GM12878 (cell line): ENCODE data around the gene SLC15A5. TPM values are rescaled to one million over a fixed set of nuclear protein-coding genes. Genes with fewer than 3 reads are reported as not detected.

Source experiments
- ATAC-seq: fragments of 200-7000 bp; cut with Tn5 transposase; 3 replicates; pipeline ENCODE4 v1.9.1; 2020; ENCODE audit warnings: mild to moderate bottlenecking, moderate library complexity
- BruUV-seq: library from RNA; stranded (reverse); fragments of 400-500 nt; replicated peaks from 2 replicates; lab custom pipeline; 2021; lab: Mats Ljungman, UMichigan
- CTCF ChIA-PET: fragments of 300-600 bp; sonication (Branson Sonifier 250); formaldehyde crosslinking; extraction: SDS; loops from one replicate; lab custom pipeline; 2021; ENCODE audit warnings: inconsistent platforms; lab: Yijun Ruan, JAX
- POLR2A ChIA-PET: fragments of 350-600 bp; formaldehyde crosslinking; extraction: SDS; loops from one replicate; lab custom pipeline; 2021; ENCODE audit warnings: inconsistent platforms; lab: Charles Lee
- RAD21 ChIA-PET: fragments of 300-600 bp; sonication (Branson Sonifier 250); formaldehyde crosslinking; loops from one replicate; lab custom pipeline; 2023; ENCODE audit warnings: antibody characterized with exemption; ENCODE audit not compliant: unreplicated experiment; lab: Charles Lee
- SMC1A ChIA-PET: fragments of 300-600 bp; sonication (Branson Sonifier 250); formaldehyde crosslinking; loops from one replicate; lab custom pipeline; 2023; ENCODE audit not compliant: unreplicated experiment, uncharacterized antibody; lab: Charles Lee
- DNase-seq: peaks from one replicate; pipeline ENCODE4 v3.0.0-alpha.2; 2011; ENCODE audit warnings: low read depth, low spot score
- FAIRE-seq: peaks from 3 replicates; lab custom pipeline; 2011; peaks lifted over from hg19 to GRCh38; lab: Jason Lieb, UNC
- H2AFZ ChIP-seq: 2 replicates; pipeline ENCODE4 v1.6.0; 2011; ENCODE audit warnings: low read depth, low read length, control low read depth; ENCODE audit not compliant: control insufficient read depth
- H3K27ac ChIP-seq: 2 replicates; pipeline ENCODE4 v1.5.1; 2011; ENCODE audit warnings: control low read depth; ENCODE audit not compliant: control insufficient read depth, insufficient read depth
- H3K27me3 ChIP-seq, 2 experiments: replicated peaks in 1 of 2; 2 replicates each; pipeline versions ENCODE4 v1.6.0 to v1.6.1; 2011; ENCODE audit warnings: low read length in 1 of 2; ENCODE audit not compliant: control insufficient read depth in 2 of 2, insufficient read depth in 2 of 2
- H3K36me3 ChIP-seq, 2 experiments: 2 replicates each; pipeline ENCODE4 v1.5.1; 2011; ENCODE audit warnings: low read length in 1 of 2; ENCODE audit not compliant: control insufficient read depth in 2 of 2, insufficient read depth in 2 of 2
- H3K4me1 ChIP-seq: 2 replicates; pipeline ENCODE4 v1.6.1; 2011; ENCODE audit warnings: mild to moderate bottlenecking, low read length, moderate library complexity, mixed read lengths; ENCODE audit not compliant: control insufficient read depth, insufficient read depth
- H3K4me2 ChIP-seq: 2 replicates; pipeline ENCODE4 v1.6.0; 2011; ENCODE audit warnings: control low read depth; ENCODE audit not compliant: control insufficient read depth, insufficient read depth
- H3K4me3 ChIP-seq: fragments of 200-600 bp; sonication (generic); 2 replicates; pipeline ENCODE4 v1.5.1; 2016
- H3K79me2 ChIP-seq: 2 replicates; pipeline ENCODE4 v1.6.0; 2011; ENCODE audit warnings: low read length; ENCODE audit not compliant: control insufficient read depth, insufficient read depth
- H3K9ac ChIP-seq: 2 replicates; pipeline ENCODE4 v1.8.0; 2011; ENCODE audit warnings: low read length, control low read depth, mixed read lengths; ENCODE audit not compliant: control insufficient read depth, insufficient read depth
- H3K9me3 ChIP-seq: replicated peaks from 3 replicates; pipeline ENCODE4 v1.5.1; 2011; ENCODE audit warnings: mild to moderate bottlenecking, low read length; ENCODE audit not compliant: control insufficient read depth, insufficient read depth
- H4K20me1 ChIP-seq: 2 replicates; pipeline ENCODE4 v1.6.0; 2011; ENCODE audit not compliant: control insufficient read depth, insufficient read depth
- BACH1 ChIP-seq: fragments of 450-650 bp; IDR thresholded peaks from 2 replicates; pipeline ENCODE4 v1.6.1; 2017; ENCODE audit warnings: mild to moderate bottlenecking, borderline replicate concordance
- CEBPB ChIP-seq, 2 experiments: fragments of 150-350 bp in 1 of 2; IDR thresholded peaks; 2 replicates each; pipeline ENCODE4 v1.6.1; 2012 to 2014; ENCODE audit warnings: low read depth in 2 of 2, low read length in 2 of 2, borderline replicate concordance in 1 of 2, inconsistent platforms in 1 of 2
- KDM1A ChIP-seq: fragments of 200-600 bp; sonication (generic); IDR thresholded peaks from 2 replicates; pipeline ENCODE4 v1.6.1; 2016; ENCODE audit warnings: borderline replicate concordance
- SIX5 ChIP-seq: IDR thresholded peaks from 2 replicates; pipeline ENCODE4 v1.6.1; 2011; ENCODE audit warnings: mild to moderate bottlenecking, low read depth, low read length, moderate library complexity; ENCODE audit not compliant: severe bottlenecking
- SREBF2 ChIP-seq: IDR thresholded peaks from 2 replicates; pipeline ENCODE4 v1.6.1; 2012; ENCODE audit warnings: mild to moderate bottlenecking, low read length
- SUPT20H ChIP-seq: IDR thresholded peaks from 2 replicates; pipeline ENCODE4 v1.6.1; 2011; ENCODE audit warnings: low read depth, mild to moderate bottlenecking, low read length, moderate library complexity, borderline replicate concordance; ENCODE audit not compliant: control insufficient read depth
- WGBS: methylation state at CpG from one replicate; pipeline ENCODE4 v1.1.6; 2016; ENCODE audit warnings: low lambda C conversion rate; ENCODE audit not compliant: insufficient replicate concordance, insufficient coverage; ENCODE audit errors: missing lambda C conversion rate; 5-methylcytosine and 5-hydroxymethylcytosine counted together
- in situ Hi-C: fragments of 300-500 bp; cut with MboI; formaldehyde crosslinking; loops from 9 replicates; pipeline ENCODE4 v1.14.3; 2018; ENCODE audit warnings: mixed read lengths
- intact Hi-C: fragments of 100-400 bp; cut with micrococcal nuclease; formaldehyde crosslinking; loops from one replicate; pipeline ENCODE4 v1.14.2; 2022; ENCODE audit not compliant: unreplicated experiment
- polyA plus RNA-seq, 11 experiments: library from polyadenylated mRNA; depleted of rRNA in 4 of 11; unstranded in 6 of 11; stranded (reverse) in 5 of 11; fragments of >200 nt; fragmentation: Nextera tagmentation in 4 of 11; fragmentation: Illumina TruSeq in 1 of 11; extraction: Ambion mirVana in 4 of 11; extraction: Trizol in 1 of 11; gene quantifications; 1 replicate in 1 of 11; 2 replicates in 10 of 11; pipeline versions ENCODE4 v1.2.1 to v1.2.3, GENCODE V29; 2011 to 2016; ENCODE audit warnings: inconsistent platforms in 2 of 11, missing spikeins in 2 of 11, low read depth in 1 of 11
- total RNA-seq, 4 experiments: library from RNA; depleted of rRNA in 3 of 4; stranded (reverse); fragments of >200 nt in 3 of 4; fragmentation: Illumina TruSeq in 1 of 4; extraction: Trizol in 1 of 4; gene quantifications; 2 replicates each; pipeline versions ENCODE4 v1.2.1 to v1.2.3, GENCODE V29; 2013 to 2021
- TF ChIP-seq, protein P1 (sequence below): fragments of 450-650 bp; IDR thresholded peaks from 2 replicates; pipeline ENCODE4 v1.6.1; 2018; ENCODE audit warnings: borderline replicate concordance, mild to moderate bottlenecking; ENCODE audit not compliant: partially characterized antibody

SLC15A5 gene
- total and polyA plus RNA-seq, 10 of the 15 experiments (the other 5 are each of a cell fraction or from before 2014, with no cell fraction given) = not detected

DNA sequence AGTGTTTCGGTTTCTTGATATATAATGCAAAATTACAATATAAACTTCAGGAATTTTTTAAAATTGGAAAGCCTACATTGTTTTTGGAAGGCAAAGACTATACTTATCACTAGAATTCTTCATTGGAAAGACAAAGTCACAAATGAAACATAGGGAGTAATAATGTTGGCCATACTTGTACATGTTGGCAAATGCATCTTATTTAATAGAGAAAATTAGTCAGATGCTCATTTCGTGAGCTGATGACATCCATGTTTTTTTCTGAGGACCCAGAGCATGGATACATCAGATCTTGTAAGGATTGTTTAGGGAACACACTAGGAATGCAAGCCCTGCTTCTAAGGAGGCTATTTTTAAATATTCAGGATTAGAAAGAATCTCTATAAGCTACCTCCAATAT, 4.6 kb upstream of the SLC15A5 start (continued):
- TF ChIP-seq CEBPB (IDR thresholded peaks at IDR 0.05; ENCODE audit: borderline replicate concordance in 1 of 2, low read depth in 2 of 2, low read length in 2 of 2) (no peak), KDM1A (no peak)

DNA sequence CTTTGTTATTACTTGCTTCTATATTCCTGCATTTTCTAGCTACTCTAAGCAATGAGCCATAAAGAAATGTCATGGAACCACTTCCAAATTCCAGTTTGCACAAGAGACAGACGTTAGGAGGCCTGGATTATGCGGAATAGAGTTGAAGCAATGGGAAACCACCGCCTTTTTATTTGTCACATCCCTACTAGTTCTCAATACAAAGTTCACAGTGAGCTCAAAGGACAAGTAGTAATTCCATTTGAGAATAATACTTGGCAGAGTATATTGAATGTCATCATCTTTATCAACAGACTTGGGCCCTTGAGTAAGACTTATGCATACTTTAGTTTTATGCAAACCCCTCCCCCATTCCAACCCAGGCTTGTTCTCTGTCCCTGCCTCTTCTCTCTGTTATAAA, 3.7 kb upstream of the SLC15A5 start:
- Histone ChIP-seq H3K27ac (no peak overlapping the region), H4K20me1 (no peaks in the 10 kb centered on the region), H3K4me1 (no peaks in the 10 kb centered on the region), H2AFZ (no peak overlapping the region), H3K27me3 (no peaks in the 10 kb centered on the region), H3K4me3 (no peak overlapping the region), H3K4me2 (no peak overlapping the region), H3K79me2 (no peaks in the 10 kb centered on the region), H3K9me3 (no peaks in the 10 kb centered on the region), H3K9ac (no peak overlapping the region), H3K36me3 (no peaks in the 10 kb centered on the region)
- FAIRE-seq = no peak
- SMC1A ChIA-PET = no interaction called here
- 22% methylated on average over 3 of the region's 3 CpGs for WGBS
- no peak for DNase-seq
- POLR2A ChIA-PET = no interaction called here
- BruUV-seq = no TSS peak
- CTCF ChIA-PET = no interaction called here
- TF ChIP-seq SREBF2 (no peak), SIX5 (no peak), SUPT20H (no peak), BACH1 (no peak)
- TF ChIP-seq, protein P1, sequence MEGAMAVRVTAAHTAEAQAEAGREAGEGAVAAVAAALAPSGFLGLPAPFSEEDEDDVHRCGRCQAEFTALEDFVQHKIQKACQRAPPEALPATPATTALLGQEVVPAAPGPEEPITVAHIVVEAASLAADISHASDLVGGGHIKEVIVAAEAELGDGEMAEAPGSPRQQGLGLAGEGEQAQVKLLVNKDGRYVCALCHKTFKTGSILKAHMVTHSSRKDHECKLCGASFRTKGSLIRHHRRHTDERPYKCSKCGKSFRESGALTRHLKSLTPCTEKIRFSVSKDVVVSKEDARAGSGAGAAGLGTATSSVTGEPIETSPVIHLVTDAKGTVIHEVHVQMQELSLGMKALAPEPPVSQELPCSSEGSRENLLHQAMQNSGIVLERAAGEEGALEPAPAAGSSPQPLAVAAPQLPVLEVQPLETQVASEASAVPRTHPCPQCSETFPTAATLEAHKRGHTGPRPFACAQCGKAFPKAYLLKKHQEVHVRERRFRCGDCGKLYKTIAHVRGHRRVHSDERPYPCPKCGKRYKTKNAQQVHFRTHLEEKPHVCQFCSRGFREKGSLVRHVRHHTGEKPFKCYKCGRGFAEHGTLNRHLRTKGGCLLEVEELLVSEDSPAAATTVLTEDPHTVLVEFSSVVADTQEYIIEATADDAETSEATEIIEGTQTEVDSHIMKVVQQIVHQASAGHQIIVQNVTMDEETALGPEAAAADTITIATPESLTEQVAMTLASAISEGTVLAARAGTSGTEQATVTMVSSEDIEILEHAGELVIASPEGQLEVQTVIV = no peak
- RAD21 ChIA-PET = no interaction called here
- intact Hi-C loops (no loop called here), in situ Hi-C loops (no loop called here)
- no peak for ATAC-seq
